ENCODE data around the gene CHST13.

GRCh38 chr3:126517986-126518778, 5.8 kb upstream of the CHST13 start:
- TF ChIP-seq, protein P1, sequence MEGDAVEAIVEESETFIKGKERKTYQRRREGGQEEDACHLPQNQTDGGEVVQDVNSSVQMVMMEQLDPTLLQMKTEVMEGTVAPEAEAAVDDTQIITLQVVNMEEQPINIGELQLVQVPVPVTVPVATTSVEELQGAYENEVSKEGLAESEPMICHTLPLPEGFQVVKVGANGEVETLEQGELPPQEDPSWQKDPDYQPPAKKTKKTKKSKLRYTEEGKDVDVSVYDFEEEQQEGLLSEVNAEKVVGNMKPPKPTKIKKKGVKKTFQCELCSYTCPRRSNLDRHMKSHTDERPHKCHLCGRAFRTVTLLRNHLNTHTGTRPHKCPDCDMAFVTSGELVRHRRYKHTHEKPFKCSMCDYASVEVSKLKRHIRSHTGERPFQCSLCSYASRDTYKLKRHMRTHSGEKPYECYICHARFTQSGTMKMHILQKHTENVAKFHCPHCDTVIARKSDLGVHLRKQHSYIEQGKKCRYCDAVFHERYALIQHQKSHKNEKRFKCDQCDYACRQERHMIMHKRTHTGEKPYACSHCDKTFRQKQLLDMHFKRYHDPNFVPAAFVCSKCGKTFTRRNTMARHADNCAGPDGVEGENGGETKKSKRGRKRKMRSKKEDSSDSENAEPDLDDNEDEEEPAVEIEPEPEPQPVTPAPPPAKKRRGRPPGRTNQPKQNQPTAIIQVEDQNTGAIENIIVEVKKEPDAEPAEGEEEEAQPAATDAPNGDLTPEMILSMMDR (conservative IDR thresholded peaks at IDR 0.05 in 1 of 2, IDR thresholded peaks at IDR 0.05 in 1 of 2; ENCODE audit: extremely low read depth in 1 of 2, insufficient read depth in 1 of 2, low read depth in 1 of 2, low read length in 2 of 2), result no peak
- TF ChIP-seq EZH2 (IDR thresholded peaks at IDR 0.05; ENCODE audit: borderline replicate concordance, low read length), result no peak
